ENCODE results near the gene PRDX6.
A peak's percentile ranks its signal among the peaks of the same experiment; 100 is the strongest.

The PRDX6 gene

DNA sequence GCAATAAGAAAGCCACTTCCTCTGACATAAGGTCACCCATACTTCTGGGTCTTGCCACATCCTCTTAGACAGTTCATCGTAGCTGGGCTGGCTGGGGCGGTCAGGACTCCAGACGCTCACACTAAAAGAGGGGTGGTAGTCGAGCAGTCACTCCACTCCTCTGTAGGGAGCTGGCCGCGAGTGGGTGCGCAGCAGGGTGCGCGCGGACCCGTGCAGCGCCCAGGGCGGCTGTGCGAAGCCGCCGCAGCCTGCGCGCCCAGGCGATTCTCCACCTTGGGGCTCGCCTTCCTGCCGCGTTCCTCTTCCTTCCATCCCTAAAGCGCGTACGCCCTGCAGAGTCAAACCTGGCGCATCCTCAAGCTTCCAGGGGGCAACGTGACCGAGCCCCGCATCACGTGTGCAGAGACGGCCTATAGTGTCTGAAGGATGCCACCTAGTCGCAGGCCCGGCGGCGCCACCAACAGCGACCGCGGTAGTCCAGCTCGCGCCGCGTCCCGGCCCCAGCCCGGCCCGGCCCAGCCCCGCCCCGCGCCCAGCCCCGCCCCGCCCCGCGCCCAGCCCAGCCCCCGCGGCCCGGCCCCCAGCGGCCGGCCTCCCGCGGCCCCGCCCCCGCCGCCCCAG, 360 bp upstream of the PRDX6 start:
- TF ChIP-seq, protein P1, sequence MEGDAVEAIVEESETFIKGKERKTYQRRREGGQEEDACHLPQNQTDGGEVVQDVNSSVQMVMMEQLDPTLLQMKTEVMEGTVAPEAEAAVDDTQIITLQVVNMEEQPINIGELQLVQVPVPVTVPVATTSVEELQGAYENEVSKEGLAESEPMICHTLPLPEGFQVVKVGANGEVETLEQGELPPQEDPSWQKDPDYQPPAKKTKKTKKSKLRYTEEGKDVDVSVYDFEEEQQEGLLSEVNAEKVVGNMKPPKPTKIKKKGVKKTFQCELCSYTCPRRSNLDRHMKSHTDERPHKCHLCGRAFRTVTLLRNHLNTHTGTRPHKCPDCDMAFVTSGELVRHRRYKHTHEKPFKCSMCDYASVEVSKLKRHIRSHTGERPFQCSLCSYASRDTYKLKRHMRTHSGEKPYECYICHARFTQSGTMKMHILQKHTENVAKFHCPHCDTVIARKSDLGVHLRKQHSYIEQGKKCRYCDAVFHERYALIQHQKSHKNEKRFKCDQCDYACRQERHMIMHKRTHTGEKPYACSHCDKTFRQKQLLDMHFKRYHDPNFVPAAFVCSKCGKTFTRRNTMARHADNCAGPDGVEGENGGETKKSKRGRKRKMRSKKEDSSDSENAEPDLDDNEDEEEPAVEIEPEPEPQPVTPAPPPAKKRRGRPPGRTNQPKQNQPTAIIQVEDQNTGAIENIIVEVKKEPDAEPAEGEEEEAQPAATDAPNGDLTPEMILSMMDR (IDR thresholded peaks at IDR 0.05; ENCODE audit: low read depth, low read length), result no peak
- DNase-seq (ENCODE audit: extremely low read depth, low read depth), result peak; percentile 57

DNA sequence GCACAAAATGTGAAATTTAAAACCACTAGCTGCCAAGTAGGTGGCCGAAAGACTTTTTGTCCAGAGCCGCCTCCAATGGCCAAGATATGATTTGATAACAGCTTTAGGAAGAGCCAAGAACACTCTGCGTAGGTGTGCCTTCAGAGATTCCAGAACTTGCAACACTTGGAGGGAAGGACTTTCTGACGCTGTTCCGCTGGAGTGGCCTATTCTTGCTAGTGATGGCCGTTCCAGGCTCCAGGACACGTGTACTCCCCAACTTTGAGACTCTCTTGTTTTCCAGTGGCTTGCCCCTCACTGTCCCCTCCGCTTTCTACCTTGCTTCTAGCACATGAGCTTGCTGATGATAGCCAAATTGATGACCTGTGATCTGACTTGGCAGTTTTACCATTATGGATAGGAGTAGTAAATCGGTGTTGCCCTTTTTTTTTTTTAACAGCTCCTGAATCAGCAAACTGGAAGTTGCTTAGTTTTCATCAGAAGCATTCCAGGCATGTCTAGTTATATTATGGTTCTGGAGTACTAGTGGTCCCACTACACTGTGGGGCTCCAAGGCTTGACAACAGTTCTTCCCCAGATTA, 1.0 kb downstream of the PRDX6 start:
- TF ChIP-seq, protein P1 (IDR thresholded peaks at IDR 0.05; ENCODE audit: low read depth, low read length), result no peak
- DNase-seq (ENCODE audit: extremely low read depth, low read depth), result peak; percentile 51

DNA sequence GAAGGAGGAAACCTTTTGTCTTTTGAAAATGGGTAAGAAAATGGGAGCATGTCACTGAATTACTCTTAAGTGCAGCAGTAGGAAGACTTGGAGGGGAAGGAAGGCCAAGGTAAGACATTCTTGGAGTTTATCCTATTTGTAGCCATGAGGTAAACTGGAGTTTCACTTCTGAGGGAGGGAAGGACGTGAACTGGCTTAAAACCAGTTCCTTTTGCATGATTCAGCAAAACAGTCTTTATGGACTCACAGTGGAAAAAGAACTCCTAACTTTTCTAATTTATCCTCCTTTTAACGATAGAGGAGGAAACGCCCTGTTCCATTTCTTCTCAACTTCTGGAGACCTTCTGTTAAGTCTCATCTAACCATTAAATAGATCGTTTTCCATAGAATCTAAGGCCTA, 2.5 kb downstream of the PRDX6 start:
- DNase-seq (ENCODE audit: extremely low read depth, low read depth), result no peak
- TF ChIP-seq, protein P1 (IDR thresholded peaks at IDR 0.05; ENCODE audit: low read depth, low read length), result no peak

DNA sequence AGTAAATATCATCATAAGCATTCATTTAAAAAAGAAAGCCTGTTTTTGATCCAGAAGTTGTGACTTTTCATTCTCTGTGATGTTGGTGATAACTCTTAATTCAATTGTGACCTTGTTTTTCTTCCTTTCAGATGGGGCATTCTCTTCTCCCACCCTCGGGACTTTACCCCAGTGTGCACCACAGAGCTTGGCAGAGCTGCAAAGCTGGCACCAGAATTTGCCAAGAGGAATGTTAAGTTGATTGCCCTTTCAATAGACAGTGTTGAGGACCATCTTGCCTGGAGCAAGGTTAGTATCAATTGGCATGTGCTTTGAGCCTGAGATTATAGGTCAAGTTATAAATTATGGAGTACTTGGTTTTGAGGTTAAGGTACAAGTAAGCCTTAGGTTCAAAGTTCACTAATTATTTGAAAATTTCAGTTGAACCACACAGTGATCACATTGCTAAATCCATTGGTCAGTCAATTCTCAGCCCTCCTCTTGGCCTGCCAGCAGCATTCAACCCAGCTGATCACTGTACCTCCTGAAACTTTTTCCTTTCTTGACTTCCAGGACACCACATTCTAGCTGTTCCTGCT, 4.1 kb downstream of the PRDX6 start:
- no peak for DNase-seq (ENCODE audit: extremely low read depth, low read depth)
- TF ChIP-seq, protein P1 (IDR thresholded peaks at IDR 0.05; ENCODE audit: low read depth, low read length), result no peak

DNA sequence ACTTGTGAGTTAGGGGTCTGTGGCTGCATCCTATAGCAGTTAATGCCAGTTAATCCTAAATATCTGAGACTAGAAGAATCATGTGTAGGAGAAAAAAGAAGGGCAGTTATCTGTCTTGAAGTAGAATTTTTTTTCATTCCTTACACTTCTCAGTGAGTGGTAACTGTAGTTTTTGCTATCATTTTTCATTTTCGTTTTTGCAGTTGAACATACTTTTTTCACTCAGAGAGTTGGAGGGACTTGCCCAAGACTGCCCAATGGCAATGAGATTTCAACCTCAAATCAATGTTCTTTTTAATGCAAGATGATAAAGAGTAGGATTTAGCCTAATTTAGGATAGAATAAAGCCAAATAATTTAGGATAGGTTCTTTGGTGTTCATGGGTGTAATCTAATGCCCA, 5.5 kb downstream of the PRDX6 start:
- no peak for DNase-seq (ENCODE audit: extremely low read depth, low read depth)
- TF ChIP-seq, protein P1 (IDR thresholded peaks at IDR 0.05; ENCODE audit: low read depth, low read length), result no peak

DNA sequence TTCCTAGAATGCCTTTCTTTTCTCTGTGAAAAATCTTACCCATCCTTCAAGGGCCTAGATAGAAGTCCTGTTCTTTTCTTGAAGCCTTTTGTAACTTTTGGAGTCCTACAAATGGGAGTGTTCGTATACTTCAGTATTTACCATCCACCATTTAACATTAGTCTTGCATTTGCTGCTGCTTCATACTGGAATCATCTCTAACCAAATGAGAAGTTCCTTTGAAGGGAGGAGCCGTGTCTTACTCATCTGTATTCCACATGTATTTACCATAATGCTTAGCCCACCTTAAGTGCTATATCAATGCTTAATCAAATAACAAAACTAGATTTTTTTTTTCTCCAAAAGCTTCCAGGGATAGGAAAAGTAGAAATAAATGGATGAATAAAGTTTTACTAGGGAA, 7.1 kb downstream of the PRDX6 start:
- DNase-seq (ENCODE audit: extremely low read depth, low read depth), result no peak
- TF ChIP-seq, protein P1 (IDR thresholded peaks at IDR 0.05; ENCODE audit: low read depth, low read length), result no peak

DNA sequence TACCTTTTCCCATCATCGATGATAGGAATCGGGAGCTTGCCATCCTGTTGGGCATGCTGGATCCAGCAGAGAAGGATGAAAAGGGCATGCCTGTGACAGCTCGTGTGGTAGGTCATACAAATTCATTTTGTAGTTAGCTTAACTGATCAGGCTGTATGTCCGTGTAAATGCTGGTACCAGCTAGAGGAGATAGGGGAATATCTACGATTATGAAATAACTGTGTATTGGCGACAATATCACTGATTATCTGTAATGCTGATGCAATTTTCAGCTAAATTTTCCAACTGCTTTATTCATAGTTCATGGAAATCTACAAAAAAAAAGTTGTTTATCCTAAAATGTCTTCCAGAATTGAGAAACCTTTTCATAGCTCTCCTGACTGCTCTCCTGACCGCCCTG, 8.3 kb downstream of the PRDX6 start:
- TF ChIP-seq, protein P1 (IDR thresholded peaks at IDR 0.05; ENCODE audit: low read depth, low read length), result no peak
- no peak for DNase-seq (ENCODE audit: extremely low read depth, low read depth)

Measured in AG09319 (cell line).